ENCODE data around the gene TMEM132E.

The TMEM132E gene

GRCh38 chr17:34553907-34554306, 25.5 kb upstream of the TMEM132E start:
- H3K4me1 ChIP-seq (ENCODE audit: control insufficient read depth, low read depth, low read length): no peaks in the 10 kb centered on the region
- no peaks in the 10 kb centered on the region for H3K9me3 ChIP-seq (ENCODE audit: control insufficient read depth, low read depth, low read length)
- no peak overlapping the region for H3K9ac ChIP-seq (ENCODE audit: low read length)
- no peak overlapping the region for H3K4me3 ChIP-seq (ENCODE audit: low read length)
- H3K36me3 ChIP-seq (ENCODE audit: control insufficient read depth, low read depth, low read length): no peaks in the 10 kb centered on the region
- H3K27me3 ChIP-seq (ENCODE audit: control insufficient read depth, insufficient read depth, low read length): peaks cover under 1% of the 10 kb centered on the region
- H3K27ac ChIP-seq (ENCODE audit: low read length): no peak overlapping the region

GRCh38 chr17:34556384-34556783, 23.0 kb upstream of the TMEM132E start:
- Histone ChIP-seq H3K9me3 (ENCODE audit: control insufficient read depth, low read depth, low read length) (no peaks in the 10 kb centered on the region), H3K9ac (ENCODE audit: low read length) (no peak overlapping the region), H3K4me3 (ENCODE audit: low read length) (no peak overlapping the region), H3K36me3 (ENCODE audit: control insufficient read depth, low read depth, low read length) (no peaks in the 10 kb centered on the region), H3K27me3 (ENCODE audit: control insufficient read depth, insufficient read depth, low read length) (peaks cover 6% of the 10 kb centered on the region), H3K4me1 (ENCODE audit: control insufficient read depth, low read depth, low read length) (no peaks in the 10 kb centered on the region), H3K27ac (ENCODE audit: low read length) (no peak overlapping the region)

DNA sequence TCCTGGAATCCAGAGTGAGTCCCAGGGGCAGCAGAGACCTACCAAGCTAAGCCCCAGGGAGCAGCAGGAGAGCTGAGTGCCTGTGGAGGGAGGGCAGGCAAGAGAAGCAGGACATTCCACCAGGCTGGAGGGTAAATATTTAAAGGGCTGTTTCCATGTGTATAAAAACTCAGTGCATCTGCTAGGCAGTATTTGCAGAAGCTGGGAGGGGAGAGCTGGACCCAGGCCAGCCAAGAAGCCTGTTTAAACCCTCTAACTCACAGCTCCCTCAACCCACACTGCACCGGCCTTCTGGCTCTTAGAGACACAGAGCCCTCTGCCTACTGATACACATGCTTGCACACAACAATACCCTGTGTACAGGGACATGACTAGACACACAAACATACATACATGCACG, 22.5 kb upstream of the TMEM132E start:
- Histone ChIP-seq H3K4me1 (ENCODE audit: control insufficient read depth, low read depth, low read length) (no peaks in the 10 kb centered on the region), H3K27me3 (ENCODE audit: control insufficient read depth, insufficient read depth, low read length) (peaks cover 9% of the 10 kb centered on the region), H3K4me3 (ENCODE audit: low read length) (no peak overlapping the region), H3K9me3 (ENCODE audit: control insufficient read depth, low read depth, low read length) (no peaks in the 10 kb centered on the region), H3K27ac (ENCODE audit: low read length) (no peak overlapping the region), H3K36me3 (ENCODE audit: control insufficient read depth, low read depth, low read length) (no peaks in the 10 kb centered on the region), H3K9ac (ENCODE audit: low read length) (no peak overlapping the region)

GRCh38 chr17:34561328-34561727, 18.1 kb upstream of the TMEM132E start:
- Histone ChIP-seq H3K4me3 (ENCODE audit: low read length) (no peak overlapping the region), H3K9ac (ENCODE audit: low read length) (no peak overlapping the region), H3K27me3 (ENCODE audit: control insufficient read depth, insufficient read depth, low read length) (peaks cover 32% of the 10 kb centered on the region), H3K9me3 (ENCODE audit: control insufficient read depth, low read depth, low read length) (no peaks in the 10 kb centered on the region), H3K36me3 (ENCODE audit: control insufficient read depth, low read depth, low read length) (no peaks in the 10 kb centered on the region), H3K4me1 (ENCODE audit: control insufficient read depth, low read depth, low read length) (no peaks in the 10 kb centered on the region), H3K27ac (ENCODE audit: low read length) (no peak overlapping the region)

DNA sequence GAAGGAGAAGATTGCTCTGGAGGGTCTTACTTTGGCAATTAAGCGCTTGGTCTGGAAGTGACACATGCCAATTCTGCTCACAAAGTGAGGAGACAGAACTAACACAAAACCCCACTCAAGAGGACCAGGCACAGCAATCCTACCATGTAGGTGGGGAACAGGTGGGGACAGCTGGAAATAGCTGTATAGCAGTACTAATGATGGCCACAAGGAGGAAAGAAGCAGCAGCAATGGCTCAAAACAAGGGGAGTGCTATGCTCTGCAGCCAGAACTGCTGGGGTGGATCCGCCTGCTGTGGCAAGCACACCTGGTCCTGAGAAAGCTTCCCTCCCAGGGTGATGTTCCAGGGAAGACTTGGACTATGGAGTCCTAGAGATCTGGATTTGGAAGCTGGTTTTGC, 17.0 kb upstream of the TMEM132E start:
- H3K36me3 ChIP-seq (ENCODE audit: control insufficient read depth, low read depth, low read length): no peaks in the 10 kb centered on the region
- peaks cover 32% of the 10 kb centered on the region for H3K27me3 ChIP-seq (ENCODE audit: control insufficient read depth, insufficient read depth, low read length)
- no peak overlapping the region for H3K27ac ChIP-seq (ENCODE audit: low read length)
- no peaks in the 10 kb centered on the region for H3K9me3 ChIP-seq (ENCODE audit: control insufficient read depth, low read depth, low read length)
- H3K9ac ChIP-seq (ENCODE audit: low read length): no peak overlapping the region
- no peaks in the 10 kb centered on the region for H3K4me1 ChIP-seq (ENCODE audit: control insufficient read depth, low read depth, low read length)
- no peak overlapping the region for H3K4me3 ChIP-seq (ENCODE audit: low read length)

GRCh38 chr17:34565713-34566112, 13.7 kb upstream of the TMEM132E start:
- Histone ChIP-seq H3K9me3 (ENCODE audit: control insufficient read depth, low read depth, low read length) (no peaks in the 10 kb centered on the region), H3K27ac (ENCODE audit: low read length) (no peak overlapping the region), H3K27me3 (ENCODE audit: control insufficient read depth, insufficient read depth, low read length) (peaks cover 25% of the 10 kb centered on the region), H3K4me3 (ENCODE audit: low read length) (no peak overlapping the region), H3K9ac (ENCODE audit: low read length) (no peak overlapping the region), H3K36me3 (ENCODE audit: control insufficient read depth, low read depth, low read length) (no peaks in the 10 kb centered on the region), H3K4me1 (ENCODE audit: control insufficient read depth, low read depth, low read length) (peaks cover 6% of the 10 kb centered on the region)

DNA sequence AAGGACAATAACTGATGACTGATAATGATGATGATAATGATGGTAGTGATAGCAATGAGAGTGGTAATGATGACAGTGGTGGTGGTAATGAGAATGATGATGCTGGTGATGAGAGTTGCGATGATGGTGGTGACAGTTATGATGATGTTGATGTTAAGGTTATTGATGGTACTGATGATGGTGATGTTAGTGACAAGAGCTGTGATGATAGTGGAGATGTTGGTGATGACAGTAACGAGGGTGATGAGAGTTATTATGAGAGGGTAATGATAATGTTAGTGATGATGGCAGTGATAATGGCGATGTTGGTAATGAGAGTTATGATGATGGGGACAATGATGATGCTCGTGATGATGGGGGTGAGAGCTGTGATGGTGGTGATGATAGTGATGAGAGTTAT, 13.2 kb upstream of the TMEM132E start:
- Histone ChIP-seq H3K9ac (ENCODE audit: low read length) (no peak overlapping the region), H3K9me3 (ENCODE audit: control insufficient read depth, low read depth, low read length) (no peaks in the 10 kb centered on the region), H3K27ac (ENCODE audit: low read length) (no peak overlapping the region), H3K36me3 (ENCODE audit: control insufficient read depth, low read depth, low read length) (no peaks in the 10 kb centered on the region), H3K4me3 (ENCODE audit: low read length) (no peak overlapping the region), H3K27me3 (ENCODE audit: control insufficient read depth, insufficient read depth, low read length) (peaks cover 25% of the 10 kb centered on the region), H3K4me1 (ENCODE audit: control insufficient read depth, low read depth, low read length) (peaks cover 6% of the 10 kb centered on the region)

DNA sequence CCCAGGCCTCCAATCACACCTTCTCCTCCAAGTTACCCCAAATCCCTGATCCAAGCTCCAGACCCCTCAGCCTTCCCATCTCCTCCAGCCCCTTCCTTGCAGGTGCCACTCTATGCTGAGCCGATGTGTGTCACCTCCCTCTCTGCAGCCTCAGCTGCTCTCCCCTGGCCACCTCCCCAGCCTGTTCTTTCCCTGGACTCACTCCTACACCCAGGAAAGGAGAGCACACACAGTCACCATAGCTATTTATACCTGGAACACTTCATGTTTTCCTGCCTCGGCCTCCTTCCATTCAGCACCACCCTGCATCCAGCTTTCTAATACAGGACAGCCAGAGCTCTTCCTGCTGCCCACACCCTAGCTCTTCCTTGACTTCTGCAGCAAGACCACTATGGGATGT, 12.5 kb upstream of the TMEM132E start:
- Histone ChIP-seq H3K27ac (ENCODE audit: low read length) (no peak overlapping the region), H3K9me3 (ENCODE audit: control insufficient read depth, low read depth, low read length) (no peaks in the 10 kb centered on the region), H3K27me3 (ENCODE audit: control insufficient read depth, insufficient read depth, low read length) (peaks cover 23% of the 10 kb centered on the region), H3K4me3 (ENCODE audit: low read length) (no peak overlapping the region), H3K9ac (ENCODE audit: low read length) (no peak overlapping the region), H3K36me3 (ENCODE audit: control insufficient read depth, low read depth, low read length) (no peaks in the 10 kb centered on the region), H3K4me1 (ENCODE audit: control insufficient read depth, low read depth, low read length) (peaks cover 6% of the 10 kb centered on the region)

GRCh38 chr17:34567691-34568465, 11.5 kb upstream of the TMEM132E start:
- peaks cover 6% of the 10 kb centered on the region for H3K4me1 ChIP-seq (ENCODE audit: control insufficient read depth, low read depth, low read length)
- H3K9me3 ChIP-seq (ENCODE audit: control insufficient read depth, low read depth, low read length): no peaks in the 10 kb centered on the region
- no peak overlapping the region for H3K4me3 ChIP-seq (ENCODE audit: low read length)
- no peak overlapping the region for H3K27ac ChIP-seq (ENCODE audit: low read length)
- H3K36me3 ChIP-seq (ENCODE audit: control insufficient read depth, low read depth, low read length): no peaks in the 10 kb centered on the region
- no peak overlapping the region for H3K9ac ChIP-seq (ENCODE audit: low read length)
- H3K27me3 ChIP-seq (ENCODE audit: control insufficient read depth, insufficient read depth, low read length): peaks cover 28% of the 10 kb centered on the region

DNA sequence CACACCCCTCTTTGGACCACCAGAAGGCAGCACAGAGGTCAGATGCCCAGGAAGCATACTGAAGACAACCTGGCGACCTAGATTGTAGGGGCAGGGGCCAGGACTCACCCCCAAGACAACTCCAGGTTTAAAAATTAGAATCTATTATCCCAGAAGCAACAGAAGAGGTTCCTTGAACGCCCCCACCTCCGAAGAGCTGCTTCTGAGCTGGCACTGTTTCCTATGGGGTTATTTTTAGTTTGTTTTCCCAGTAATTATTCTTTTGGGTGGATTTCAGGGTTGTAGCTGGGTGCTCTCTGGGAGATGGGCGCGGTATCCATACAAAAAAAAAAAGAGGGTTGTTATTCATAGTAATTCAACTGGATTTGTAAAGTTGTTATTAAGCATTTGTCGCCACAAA, 10.4 kb upstream of the TMEM132E start:
- no peaks in the 10 kb centered on the region for H3K36me3 ChIP-seq (ENCODE audit: control insufficient read depth, low read depth, low read length)
- no peak overlapping the region for H3K4me3 ChIP-seq (ENCODE audit: low read length)
- peaks cover 6% of the 10 kb centered on the region for H3K4me1 ChIP-seq (ENCODE audit: control insufficient read depth, low read depth, low read length)
- no peak overlapping the region for H3K27ac ChIP-seq (ENCODE audit: low read length)
- H3K27me3 ChIP-seq (ENCODE audit: control insufficient read depth, insufficient read depth, low read length): peaks cover 27% of the 10 kb centered on the region
- no peak overlapping the region for H3K9ac ChIP-seq (ENCODE audit: low read length)
- H3K9me3 ChIP-seq (ENCODE audit: control insufficient read depth, low read depth, low read length): no peaks in the 10 kb centered on the region

DNA sequence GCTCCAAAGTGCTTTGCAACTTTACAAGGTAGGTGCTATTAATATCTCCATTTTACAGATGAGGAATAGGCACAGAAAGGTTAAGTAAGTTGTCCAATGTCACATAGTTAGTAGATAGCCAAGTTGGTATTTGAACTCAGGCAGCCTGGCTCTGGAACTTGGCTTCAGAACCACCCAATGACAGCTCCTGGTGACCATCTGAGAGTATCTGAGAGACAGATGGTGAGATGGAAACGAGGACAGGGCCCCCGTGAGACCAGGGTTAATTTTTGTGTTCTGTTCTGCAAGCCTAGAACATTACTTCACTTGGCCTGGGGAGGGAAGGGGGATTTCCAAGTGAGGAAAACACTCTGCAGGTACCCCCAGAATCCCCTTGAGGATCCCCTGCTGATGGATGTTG, 9.8 kb upstream of the TMEM132E start:
- no peak overlapping the region for H3K27ac ChIP-seq (ENCODE audit: low read length)
- H3K9ac ChIP-seq (ENCODE audit: low read length): no peak overlapping the region
- peaks cover 6% of the 10 kb centered on the region for H3K4me1 ChIP-seq (ENCODE audit: control insufficient read depth, low read depth, low read length)
- peaks cover 26% of the 10 kb centered on the region for H3K27me3 ChIP-seq (ENCODE audit: control insufficient read depth, insufficient read depth, low read length)
- no peaks in the 10 kb centered on the region for H3K36me3 ChIP-seq (ENCODE audit: control insufficient read depth, low read depth, low read length)
- no peaks in the 10 kb centered on the region for H3K9me3 ChIP-seq (ENCODE audit: control insufficient read depth, low read depth, low read length)
- no peak overlapping the region for H3K4me3 ChIP-seq (ENCODE audit: low read length)

- Histone ChIP-seq H3K27ac (ENCODE audit: low read length) (no peak overlapping the region), H3K36me3 (ENCODE audit: control insufficient read depth, low read depth, low read length) (no peaks in the 10 kb centered on the region), H3K4me1 (ENCODE audit: control insufficient read depth, low read depth, low read length) (peaks cover 6% of the 10 kb centered on the region), H3K9ac (ENCODE audit: low read length) (no peak overlapping the region), H3K27me3 (ENCODE audit: control insufficient read depth, insufficient read depth, low read length) (peaks cover 29% of the 10 kb centered on the region), H3K9me3 (ENCODE audit: control insufficient read depth, low read depth, low read length) (no peaks in the 10 kb centered on the region), H3K4me3 (ENCODE audit: low read length) (no peak overlapping the region)
These were observed 8.9 kb upstream of the TMEM132E start for GRCh38 chr17:34570506-34570905.

Data from iPS-18a (cell line).